ENCODE measurements around the gene TOLLIP.

Gene TOLLIP

DNA sequence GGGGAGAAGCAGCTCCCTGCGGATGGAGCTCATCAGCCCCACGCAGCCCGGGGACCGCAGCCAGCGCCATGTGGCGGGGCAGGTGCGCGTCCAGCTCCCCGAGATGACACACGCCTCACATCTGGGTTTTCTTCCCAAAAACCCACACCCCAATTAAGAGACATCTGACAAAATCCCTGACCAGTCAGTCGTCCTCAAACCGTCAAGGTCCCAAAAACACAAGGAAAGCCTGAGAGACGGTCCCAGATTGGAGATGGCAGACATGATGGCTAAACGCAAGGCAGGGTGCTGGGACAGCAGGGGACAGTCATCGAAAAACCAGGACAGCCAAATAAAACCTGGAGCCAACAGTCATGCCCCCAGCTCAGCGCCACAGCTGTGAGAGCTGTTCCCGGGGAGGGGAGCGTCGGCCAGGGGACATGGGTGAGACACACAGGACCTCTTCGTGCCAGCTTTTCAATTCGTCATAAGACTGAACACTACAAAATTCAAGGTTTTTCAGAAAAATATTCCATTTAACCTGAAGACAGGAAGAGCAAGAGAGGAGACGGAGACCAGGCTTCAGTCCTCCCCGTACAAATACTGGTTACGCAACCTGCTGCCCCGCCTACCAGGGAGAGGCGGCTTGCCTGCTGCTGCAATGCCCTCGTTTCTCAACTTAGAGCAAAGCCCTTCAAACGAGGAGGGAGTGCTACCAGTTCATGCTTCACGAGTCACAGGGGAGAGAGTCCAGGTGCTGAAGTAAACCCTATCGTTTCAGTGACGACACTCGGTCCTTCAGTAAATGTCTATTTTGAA lies 10.5 kb downstream of the TOLLIP start:
- no peak for DNase-seq (ENCODE audit: low read depth in 2 of 2)

- DNase-seq (ENCODE audit: low read depth in 2 of 2) = no peak
Observed at GRCh38 chr11:1297576-1298473, 11.6 kb downstream of the TOLLIP start.

- DNase-seq (ENCODE audit: low read depth in 2 of 2) = no peak
Observed at GRCh38 chr11:1297011-1297575, 12.3 kb downstream of the TOLLIP start.

DNA sequence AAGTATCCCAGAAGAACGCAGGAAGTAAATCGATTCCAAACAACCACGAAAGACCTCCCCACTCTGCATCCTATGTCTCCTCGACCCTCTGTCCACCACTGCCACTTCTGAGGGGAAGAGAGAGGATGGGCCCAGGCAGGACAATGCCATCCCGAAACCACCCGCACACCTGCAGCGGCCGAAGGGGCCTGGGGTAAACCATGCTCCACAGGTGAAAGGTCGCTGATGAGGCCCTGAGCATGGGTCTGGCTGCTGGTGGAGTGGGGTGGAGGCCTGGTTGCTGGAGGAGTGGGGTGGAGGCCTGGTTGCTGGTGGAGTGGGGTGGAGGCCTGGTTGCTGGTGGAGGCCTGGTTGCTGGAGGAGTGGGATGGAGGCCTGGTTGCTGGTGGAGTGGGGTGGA lies 13.1 kb downstream of the TOLLIP start:
- no peak for DNase-seq (ENCODE audit: low read depth in 2 of 2)

- no peak for DNase-seq (ENCODE audit: low read depth in 2 of 2)
Observed at GRCh38 chr11:1295591-1295990, 13.8 kb downstream of the TOLLIP start.

DNA sequence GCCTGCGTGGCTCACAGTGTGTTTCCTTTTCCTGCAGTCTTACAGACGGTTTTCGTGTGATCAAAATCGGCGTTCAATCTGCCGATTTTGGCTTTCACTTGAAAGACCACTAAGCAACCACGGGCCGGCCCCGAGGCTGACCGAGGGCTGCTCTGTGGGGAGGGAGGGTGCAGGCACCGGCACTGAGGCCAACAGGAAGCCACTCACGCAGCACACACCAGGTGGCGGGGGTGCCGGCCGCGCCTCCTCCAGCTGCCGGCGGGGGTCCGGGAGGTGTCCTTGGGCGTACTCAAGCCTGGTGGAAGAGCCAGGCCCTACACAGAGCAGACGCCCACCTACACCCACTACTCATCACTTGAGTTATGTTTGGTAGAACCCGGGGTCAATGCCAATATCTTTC lies 14.3 kb downstream of the TOLLIP start:
- DNase-seq (ENCODE audit: low read depth in 2 of 2) = no peak

DNA sequence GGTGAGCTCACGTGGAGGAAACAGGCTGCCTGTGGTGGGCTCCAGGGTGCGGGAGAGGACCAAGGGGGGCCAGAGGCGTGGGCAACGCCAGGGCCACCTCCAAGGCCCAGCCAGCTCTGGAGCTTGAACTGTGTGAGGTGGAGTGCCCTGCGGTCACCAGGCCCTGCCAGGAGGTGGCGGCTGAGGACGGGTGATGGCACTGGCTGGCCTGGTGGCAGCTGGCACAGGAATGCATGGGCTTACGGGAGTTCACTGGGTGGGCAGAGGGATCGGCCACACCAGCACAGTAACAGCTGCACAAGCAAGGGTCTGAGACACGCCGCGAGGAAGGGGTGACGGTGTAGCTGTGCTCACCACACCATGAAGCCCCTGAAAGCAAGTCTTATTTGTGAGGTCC lies 15.8 kb downstream of the TOLLIP start:
- no peak for DNase-seq (ENCODE audit: low read depth in 2 of 2)

DNA sequence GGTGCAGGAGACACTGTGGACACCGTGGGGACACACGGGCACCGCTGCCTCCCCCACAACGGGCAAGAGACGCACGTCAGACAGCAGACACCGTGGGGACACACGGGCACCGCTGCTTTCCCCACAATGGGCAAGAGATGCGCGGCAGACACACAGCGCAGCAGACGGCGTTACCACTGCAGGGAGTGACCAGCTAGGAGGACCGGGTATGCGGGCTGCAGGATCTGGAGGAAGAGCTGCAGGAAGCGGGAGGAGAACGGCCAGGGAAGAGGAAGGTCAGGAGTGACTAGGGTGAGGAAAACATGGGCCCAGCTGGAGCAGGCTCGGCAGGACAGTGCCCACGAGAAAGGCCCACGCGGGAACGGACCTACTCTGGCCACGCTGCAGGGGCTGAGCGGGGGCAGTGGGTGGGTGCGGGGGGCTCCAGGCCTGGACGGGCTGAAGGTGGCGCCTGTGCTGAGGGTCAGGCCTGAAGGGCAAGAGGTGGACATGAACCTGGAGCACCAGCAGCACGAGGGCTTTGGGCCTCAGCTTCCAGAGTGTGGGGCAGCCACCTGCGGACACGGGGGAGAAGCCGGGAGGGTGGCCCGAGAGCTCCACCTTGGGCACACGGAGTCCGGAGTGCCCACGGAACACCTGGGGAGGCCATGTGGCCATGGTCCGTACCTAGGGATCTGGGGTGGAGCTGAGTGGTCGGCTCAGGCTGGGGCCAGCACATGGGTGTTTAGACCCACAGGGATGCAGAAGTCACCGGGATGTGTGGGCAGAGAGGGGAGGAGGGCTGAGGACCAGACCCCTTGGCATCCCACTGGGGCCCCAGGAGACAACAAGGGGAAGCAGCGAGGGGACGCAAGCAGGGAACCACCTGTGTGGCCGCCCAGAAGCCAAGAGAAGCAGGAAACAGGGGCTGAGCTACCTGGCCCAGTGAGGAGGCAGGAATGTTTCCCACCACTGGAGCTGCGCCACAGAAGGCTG lies 16.5 kb downstream of the TOLLIP start:
- no peak for DNase-seq (ENCODE audit: low read depth in 2 of 2)

- DNase-seq (ENCODE audit: low read depth in 2 of 2) = no peak
Observed at GRCh38 chr11:1292018-1292643, 17.3 kb downstream of the TOLLIP start.

DNA sequence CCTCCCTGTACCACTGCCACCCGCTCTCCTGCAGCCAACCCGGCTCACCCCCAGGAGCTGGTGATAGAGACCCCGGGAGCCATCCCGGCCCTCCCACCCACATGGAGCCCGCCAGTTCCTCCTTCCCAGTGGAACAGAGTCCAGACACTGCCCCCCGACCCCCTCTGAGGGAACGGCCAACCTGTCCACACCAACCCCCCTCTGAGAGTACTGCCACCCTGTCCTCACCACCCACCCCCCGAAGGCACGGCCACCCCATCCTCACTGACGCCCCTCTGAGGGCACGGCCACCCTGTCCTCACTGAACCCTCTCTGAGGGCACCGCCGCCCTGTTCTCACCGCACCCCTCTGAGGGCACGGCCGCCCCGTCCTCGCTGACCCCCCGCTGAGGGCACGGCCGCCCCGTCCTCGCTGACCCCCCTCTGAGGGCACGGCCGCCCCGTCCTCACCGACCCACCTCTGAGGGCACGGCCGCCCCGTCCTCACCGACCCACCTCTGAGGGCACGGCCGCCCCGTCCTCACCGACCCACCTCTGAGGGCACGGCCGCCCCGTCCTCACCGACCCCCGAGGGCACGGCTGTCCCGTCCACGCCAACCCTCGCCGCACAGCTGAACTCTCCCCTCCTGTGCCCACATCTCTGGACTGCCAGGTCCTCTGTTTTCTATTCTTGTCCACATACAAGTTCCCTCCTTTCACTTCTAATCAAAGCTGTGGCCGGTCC lies 18.0 kb downstream of the TOLLIP start:
- no peak for DNase-seq (ENCODE audit: low read depth in 2 of 2)

DNA sequence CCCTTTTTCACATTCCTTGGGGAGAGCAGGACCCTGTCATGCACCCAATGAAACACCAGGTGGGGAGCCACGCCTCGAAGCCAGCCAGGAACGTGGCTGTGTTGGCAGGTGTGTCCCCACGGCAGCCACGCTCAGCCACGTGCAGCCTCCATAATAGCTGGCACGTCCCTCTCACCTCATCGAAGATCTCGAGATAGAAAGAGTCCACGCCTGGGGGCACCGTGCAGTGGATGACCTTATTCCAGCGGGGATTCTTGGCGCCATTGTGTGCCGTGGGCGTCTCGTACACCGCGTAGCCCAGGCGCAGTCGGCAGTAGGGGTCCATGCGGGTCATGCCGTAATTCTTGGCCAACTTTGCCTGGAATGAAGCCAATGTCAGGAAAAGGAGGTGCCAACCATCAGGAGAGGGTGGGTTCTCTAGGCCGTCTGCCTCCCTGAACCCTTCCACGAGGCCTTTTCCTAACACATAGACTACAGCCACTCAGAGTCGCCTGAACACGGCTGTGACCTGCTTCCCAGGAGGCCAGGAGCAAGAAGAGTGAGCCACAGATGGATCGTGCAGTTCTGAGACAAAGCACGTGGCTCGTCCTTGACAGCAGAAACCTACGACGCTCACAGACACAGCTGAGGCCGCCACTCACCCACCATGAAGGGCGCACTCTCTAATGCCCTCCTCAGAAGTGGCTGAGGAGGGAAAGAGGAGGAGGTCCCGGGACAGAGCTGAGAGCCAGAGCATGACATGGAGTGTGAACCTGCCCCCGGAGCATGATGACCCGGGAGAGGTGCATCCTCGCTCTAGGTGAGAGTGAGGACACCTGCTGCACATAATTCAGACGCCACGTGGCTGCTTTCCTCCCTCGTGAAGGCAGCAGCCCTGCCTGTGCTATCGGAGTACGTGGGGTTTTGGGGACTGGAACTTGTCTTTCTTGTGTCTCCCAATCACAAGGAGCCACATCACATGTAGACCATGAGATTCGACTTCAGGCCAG lies 19.1 kb downstream of the TOLLIP start:
- DNase-seq (ENCODE audit: low read depth in 2 of 2) = no peak

GRCh38 chr11:1289211-1289935 lies 20.1 kb downstream of the TOLLIP start:
- DNase-seq (ENCODE audit: low read depth in 2 of 2) = no peak

GRCh38 chr11:1288426-1289151 lies 20.8 kb downstream of the TOLLIP start:
- DNase-seq (ENCODE audit: low read depth in 2 of 2) = no peak

DNA sequence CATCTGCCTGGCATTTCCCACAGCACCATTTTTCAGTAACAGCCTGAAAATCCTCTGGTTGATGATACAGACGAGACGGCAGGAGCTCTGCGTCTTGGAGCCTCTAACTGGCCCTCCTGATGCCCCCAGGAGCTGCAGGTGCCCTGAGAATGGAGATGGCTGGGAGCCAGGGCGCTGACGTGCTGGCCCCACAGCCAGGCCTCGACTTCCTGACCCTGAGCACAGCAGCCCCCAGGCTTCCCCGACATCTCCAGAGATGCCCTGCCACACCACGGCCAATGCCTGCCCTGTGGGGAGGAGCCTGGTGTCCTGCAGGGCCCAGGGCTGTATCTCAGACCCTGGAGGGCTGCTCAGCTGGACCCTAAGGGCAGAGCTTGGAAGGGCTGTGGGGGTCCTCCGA lies 21.5 kb downstream of the TOLLIP start:
- DNase-seq (ENCODE audit: low read depth in 2 of 2) = no peak

DNA sequence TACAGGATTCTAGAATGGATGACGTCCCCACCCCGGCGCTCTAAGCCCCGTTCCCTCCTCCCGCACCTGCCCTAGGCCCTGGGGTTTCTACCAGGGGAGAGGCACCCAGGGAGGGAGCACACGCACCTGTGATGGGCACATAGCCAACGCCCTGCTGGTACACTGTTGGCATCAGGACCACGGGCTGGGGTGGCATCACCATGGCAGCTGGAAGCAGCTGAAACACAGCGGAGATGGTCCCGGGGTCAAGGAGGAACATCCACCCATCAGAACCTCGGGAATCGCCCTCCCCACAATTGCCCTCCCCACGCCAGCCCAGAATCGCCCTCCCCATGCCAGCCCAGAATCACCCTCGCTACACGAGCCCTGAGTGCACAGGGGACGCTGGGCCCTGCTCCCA lies 23.6 kb downstream of the TOLLIP start:
- DNase-seq (ENCODE audit: low read depth in 2 of 2) = no peak

- DNase-seq (ENCODE audit: low read depth in 2 of 2) = no peak
Observed at GRCh38 chr11:1285316-1285744, 24.1 kb downstream of the TOLLIP start.

GRCh38 chr11:1283906-1284305 lies 25.5 kb downstream of the TOLLIP start:
- DNase-seq (ENCODE audit: low read depth in 2 of 2) = no peak

DNA sequence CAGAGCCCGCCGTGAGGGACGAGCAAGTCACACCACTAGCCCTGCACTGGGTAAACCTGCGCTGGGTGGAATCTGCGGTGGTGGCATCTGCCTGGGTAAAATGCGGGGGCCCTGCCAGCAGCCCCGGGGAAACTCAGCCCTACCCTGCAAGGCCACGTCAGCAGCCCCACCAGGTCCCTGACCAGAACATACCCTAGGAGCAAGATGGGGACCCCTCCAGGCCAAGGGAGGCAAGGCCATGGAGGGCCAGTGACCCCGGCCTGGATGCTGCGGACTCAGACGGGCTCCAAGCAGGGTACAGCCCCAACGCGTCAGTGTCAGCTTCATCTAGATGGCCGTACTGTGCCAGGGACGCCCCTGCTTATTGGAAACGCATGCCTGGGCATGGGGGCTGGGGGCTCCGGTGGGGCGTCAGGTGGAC lies 26.3 kb downstream of the TOLLIP start:
- DNase-seq (ENCODE audit: low read depth in 2 of 2) = no peak
